ACC112 (cell line): ENCODE data around the gene FAM117B.

ENCODE experiments used
- H2AFZ ChIP-seq: fragments of 200-600 bp; sonication (generic); one replicate; pipeline ENCODE4 v1.6.0; 2017; ENCODE audit warnings: antibody characterized with exemption, low read length; ENCODE audit not compliant: unreplicated experiment
- H3K27ac ChIP-seq: fragments of 200-600 bp; sonication (generic); 2 replicates; pipeline ENCODE4 v1.5.1; 2014; ENCODE audit warnings: low read depth, mild to moderate bottlenecking, antibody characterized with exemption, low read length, moderate library complexity
- H3K27me3 ChIP-seq: fragments of 200-600 bp; sonication (generic); 2 replicates; pipeline ENCODE4 v1.6.1; 2014; ENCODE audit warnings: mild to moderate bottlenecking, antibody characterized with exemption, low read length, moderate library complexity, mixed read lengths; ENCODE audit not compliant: insufficient read depth
- H3K36me3 ChIP-seq: fragments of 200-600 bp; sonication (generic); 2 replicates; pipeline ENCODE4 v1.6.1; 2016; ENCODE audit warnings: mild to moderate bottlenecking, antibody characterized with exemption, low read length, moderate library complexity, mixed read lengths; ENCODE audit not compliant: insufficient read depth
- H3K4me1 ChIP-seq: fragments of 200-600 bp; sonication (generic); one replicate; pipeline ENCODE4 v1.6.1; 2016; ENCODE audit warnings: low read length, mixed read lengths; ENCODE audit not compliant: insufficient read depth, unreplicated experiment, control insufficient read depth
- H3K4me3 ChIP-seq: fragments of 200-600 bp; sonication (generic); 2 replicates; pipeline ENCODE4 v1.5.1; 2014; ENCODE audit warnings: mild to moderate bottlenecking, low read depth, low read length
- H3K79me2 ChIP-seq: fragments of 200-600 bp; sonication (generic); one replicate; pipeline ENCODE4 v1.6.0; 2016; ENCODE audit warnings: low read length; ENCODE audit not compliant: control insufficient read depth, unreplicated experiment, insufficient read depth

Gene FAM117B

DNA sequence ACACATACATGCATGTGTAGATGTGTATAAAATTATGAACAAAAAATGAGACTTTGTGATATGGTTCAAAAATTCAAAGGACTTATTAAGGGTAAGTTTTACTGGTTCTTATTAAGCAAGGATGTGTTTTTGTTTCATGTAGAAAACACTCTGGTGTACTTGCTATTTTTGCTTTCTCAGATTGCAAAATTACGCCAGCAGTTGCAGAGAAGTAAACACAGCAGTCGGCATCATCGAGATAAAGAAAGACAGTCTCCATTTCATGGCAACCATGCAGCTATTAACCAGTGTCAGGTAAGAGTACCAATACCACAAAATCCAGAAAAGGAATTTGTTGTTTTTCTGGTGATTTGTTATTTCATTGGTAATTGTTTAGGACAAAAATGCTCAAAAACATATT lies 91.3 kb downstream of the FAM117B start:
- Histone ChIP-seq H3K27me3 (no peaks in the 10 kb centered on the region), H2AFZ (no peak overlapping the region), H3K36me3 (no peaks in the 10 kb centered on the region)

DNA sequence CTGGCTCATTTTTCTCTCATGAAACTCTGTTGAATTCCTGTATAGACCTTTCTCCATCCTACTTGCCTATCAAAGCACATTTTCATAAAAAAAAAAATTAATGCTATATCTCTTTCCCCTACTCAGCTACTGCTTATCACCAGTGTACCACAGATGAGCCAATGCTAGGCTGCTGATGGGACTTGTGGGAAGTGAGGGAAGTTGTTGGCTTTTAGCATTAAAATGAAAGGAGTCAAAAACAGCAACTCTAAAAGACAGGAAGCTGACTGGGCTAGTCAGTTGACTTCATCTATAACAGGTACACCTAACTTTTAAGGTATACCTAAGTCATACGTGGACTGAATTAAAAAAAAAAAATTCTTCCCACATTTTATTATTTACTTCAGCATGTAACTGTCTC lies 102.1 kb downstream of the FAM117B start:
- Histone ChIP-seq H3K36me3 (no peaks in the 10 kb centered on the region; the same call in 1 of the 2 replicates), H2AFZ (no peak overlapping the region), H3K4me3 (no peak overlapping the region), H3K4me1 (no peaks in the 10 kb centered on the region), H3K79me2 (no peaks in the 10 kb centered on the region), H3K27me3 (no peaks in the 10 kb centered on the region), H3K27ac (no peak overlapping the region)

More for the DNA sequence above, 91.3 kb downstream of the FAM117B start:
- H3K27ac ChIP-seq: no peak overlapping the region
- no peaks in the 10 kb centered on the region for H3K4me1 ChIP-seq
- no peaks in the 10 kb centered on the region for H3K79me2 ChIP-seq
- H3K4me3 ChIP-seq: no peak overlapping the region

DNA sequence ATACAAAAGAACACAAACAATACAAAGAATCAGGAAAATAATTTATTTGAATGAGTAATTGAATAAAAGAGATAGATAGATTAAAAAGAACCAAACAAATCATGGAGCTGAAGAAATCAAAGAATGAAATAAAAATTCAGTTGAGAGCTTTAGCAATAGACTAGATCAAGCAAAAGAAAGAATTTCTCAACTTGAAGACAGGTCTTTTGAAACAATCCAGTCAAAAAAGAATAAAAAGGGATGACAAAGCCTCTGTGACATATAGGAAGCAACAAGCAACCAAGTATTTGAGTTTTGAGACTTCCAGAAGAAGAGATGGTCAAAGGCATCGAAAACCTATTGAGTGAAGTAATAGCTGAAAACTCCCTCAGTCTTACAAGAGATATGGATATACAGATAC lies 108.8 kb downstream of the FAM117B start:
- H3K36me3 ChIP-seq: no peaks in the 10 kb centered on the region; the same call in 1 of the 2 replicates
- H3K27ac ChIP-seq: no peak overlapping the region
- no peaks in the 10 kb centered on the region for H3K4me1 ChIP-seq
- no peak overlapping the region for H3K4me3 ChIP-seq
- H3K79me2 ChIP-seq: no peaks in the 10 kb centered on the region
- no peak overlapping the region for H2AFZ ChIP-seq
- H3K27me3 ChIP-seq: no peaks in the 10 kb centered on the region

DNA sequence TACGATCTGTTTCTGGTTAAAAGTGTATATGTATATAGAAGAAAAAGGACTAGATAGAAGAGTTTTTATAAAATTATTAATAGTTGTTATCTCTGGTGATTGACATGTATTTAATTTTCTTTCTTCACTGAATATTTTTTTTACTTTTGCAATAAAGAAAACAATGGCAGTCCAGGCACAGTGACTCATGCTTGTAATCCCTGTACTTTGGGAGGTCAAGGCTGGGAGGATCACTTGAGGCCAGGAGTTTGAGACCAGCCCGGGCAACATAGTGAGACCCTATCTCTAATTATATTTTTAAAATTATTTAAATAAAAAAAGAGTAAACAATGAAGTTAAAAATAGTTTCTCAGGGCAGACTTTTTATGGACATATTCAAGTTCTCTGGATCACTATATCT lies 114.7 kb downstream of the FAM117B start:
- no peaks in the 10 kb centered on the region for H3K27me3 ChIP-seq
- H3K4me1 ChIP-seq: no peaks in the 10 kb centered on the region
- no peaks in the 10 kb centered on the region for H3K36me3 ChIP-seq
- H3K4me3 ChIP-seq: no peak overlapping the region
- H3K27ac ChIP-seq: no peak overlapping the region
- H2AFZ ChIP-seq: no peak overlapping the region
- H3K79me2 ChIP-seq: no peaks in the 10 kb centered on the region

DNA sequence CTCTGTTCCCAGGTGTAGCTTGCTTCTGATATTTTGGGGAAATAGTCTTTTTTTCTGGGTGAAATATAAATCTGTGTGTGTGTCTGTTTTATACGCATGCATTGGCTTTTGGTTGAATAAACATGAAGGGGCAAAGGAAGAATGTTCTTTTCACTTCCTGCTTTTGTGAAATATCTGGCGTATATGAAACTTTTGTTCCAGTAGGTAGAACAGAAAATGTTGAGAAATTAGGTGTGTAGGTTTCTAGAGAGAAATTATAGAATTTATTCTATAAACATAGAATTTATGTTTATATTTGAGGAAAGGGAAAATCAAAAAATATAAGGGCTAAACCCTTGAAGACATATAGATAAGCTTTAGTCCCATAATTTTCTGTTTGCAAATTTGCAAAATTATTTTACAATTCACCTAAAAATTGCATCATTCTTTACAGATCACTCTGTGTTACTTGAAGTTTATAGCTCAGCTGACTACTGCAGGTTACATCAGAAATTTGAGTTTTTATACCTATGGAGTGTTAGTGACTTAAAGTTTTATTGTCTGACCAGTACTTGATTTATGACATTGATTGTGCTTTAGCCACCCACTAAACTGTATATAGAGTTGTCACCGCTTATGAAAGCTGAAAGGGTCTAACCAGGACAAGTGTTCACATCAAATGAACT lies 116.1 kb downstream of the FAM117B start:
- no peak overlapping the region for H3K27ac ChIP-seq
- no peaks in the 10 kb centered on the region for H3K79me2 ChIP-seq
- H2AFZ ChIP-seq: no peak overlapping the region
- H3K36me3 ChIP-seq: no peaks in the 10 kb centered on the region
- no peak overlapping the region for H3K4me3 ChIP-seq
- H3K4me1 ChIP-seq: no peaks in the 10 kb centered on the region
- no peaks in the 10 kb centered on the region for H3K27me3 ChIP-seq

DNA sequence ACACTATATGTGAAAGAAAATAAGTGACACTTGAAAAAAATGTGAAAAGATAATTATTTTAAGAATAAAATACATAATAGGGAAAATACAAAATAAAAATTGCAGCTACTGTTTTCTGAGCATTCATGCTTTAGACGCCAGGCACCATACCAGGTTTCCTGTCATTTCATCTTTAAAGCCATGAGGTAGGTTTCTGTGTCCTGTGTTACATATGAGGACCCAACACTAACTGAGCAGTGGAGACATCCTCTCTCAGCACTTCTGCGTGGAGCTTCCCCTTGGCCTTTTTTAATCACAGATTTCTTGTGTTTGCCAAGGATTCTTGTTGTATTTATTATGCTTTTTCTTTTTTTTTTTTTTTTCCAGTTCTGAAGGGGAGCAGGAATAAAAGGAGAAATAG lies 117.3 kb downstream of the FAM117B start:
- no peaks in the 10 kb centered on the region for H3K4me1 ChIP-seq
- no peaks in the 10 kb centered on the region for H3K36me3 ChIP-seq
- H3K4me3 ChIP-seq: no peak overlapping the region
- no peak overlapping the region for H3K27ac ChIP-seq
- H3K27me3 ChIP-seq: no peaks in the 10 kb centered on the region
- H2AFZ ChIP-seq: no peak overlapping the region
- H3K79me2 ChIP-seq: no peaks in the 10 kb centered on the region

DNA sequence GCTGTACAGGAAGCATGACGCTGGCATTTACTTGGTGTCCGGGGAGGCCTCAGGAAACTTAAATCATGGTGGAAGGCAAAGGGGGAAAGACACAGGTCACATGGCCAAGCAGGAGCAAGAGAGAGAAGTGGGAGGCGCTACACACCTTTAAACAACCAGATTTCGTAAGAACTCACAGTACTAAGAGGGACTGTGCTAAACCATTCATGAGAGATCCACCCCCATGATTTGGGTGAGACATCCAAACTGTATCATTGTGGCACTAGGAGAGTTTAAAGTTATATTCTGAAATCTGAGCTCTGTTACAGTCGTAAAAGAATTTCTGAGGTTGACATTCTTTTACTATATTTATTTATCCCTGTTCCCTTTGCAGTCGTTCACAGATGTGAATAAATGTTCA lies 120.2 kb downstream of the FAM117B start:
- no peak overlapping the region for H2AFZ ChIP-seq
- H3K36me3 ChIP-seq: no peaks in the 10 kb centered on the region
- no peaks in the 10 kb centered on the region for H3K4me1 ChIP-seq
- no peaks in the 10 kb centered on the region for H3K79me2 ChIP-seq
- no peak overlapping the region for H3K27ac ChIP-seq
- H3K4me3 ChIP-seq: no peak overlapping the region
- H3K27me3 ChIP-seq: no peaks in the 10 kb centered on the region

DNA sequence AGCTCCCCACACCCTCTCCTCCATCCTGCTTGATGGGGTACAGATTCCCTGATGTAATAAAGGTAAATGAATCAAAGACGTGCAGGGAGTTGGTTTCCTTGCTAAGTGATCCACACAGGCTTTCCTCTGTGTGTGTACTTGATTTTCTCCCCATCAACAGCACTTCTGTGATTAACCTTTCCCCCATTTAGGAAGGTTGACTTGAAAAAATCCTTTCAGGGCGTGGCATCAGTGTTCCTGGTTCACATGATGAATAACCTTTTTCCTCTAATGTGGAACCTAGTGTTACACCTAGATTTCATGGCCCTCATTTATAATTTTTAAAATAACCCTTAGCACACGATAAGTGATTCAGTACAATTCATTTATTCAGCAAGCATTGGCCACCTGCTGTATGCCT lies 121.8 kb downstream of the FAM117B start:
- no peaks in the 10 kb centered on the region for H3K36me3 ChIP-seq
- H3K27me3 ChIP-seq: no peaks in the 10 kb centered on the region
- H2AFZ ChIP-seq: no peak overlapping the region
- no peak overlapping the region for H3K4me3 ChIP-seq
- no peaks in the 10 kb centered on the region for H3K79me2 ChIP-seq
- H3K27ac ChIP-seq: no peak overlapping the region
- H3K4me1 ChIP-seq: no peaks in the 10 kb centered on the region

DNA sequence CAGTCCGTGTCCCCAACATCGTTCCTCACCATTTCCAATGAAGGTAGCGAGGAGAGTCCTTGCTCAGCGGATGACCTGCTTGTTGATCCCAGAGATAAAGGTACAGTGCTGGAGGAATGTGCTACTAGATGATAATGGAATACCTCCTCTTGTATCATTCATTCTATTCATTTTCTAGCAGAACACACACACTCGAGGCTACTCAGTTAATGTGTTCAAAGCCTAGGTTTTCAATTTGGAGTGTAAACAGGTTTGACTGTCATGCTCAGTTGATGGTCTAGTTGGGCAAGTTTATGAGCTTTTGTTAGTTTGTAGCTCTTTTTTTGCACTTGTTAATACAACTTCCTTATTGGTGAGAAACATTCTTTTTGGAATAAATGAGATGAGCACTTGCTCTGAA lies 122.6 kb downstream of the FAM117B start:
- no peaks in the 10 kb centered on the region for H3K27me3 ChIP-seq
- no peak overlapping the region for H3K27ac ChIP-seq
- H3K4me3 ChIP-seq: no peak overlapping the region
- no peak overlapping the region for H2AFZ ChIP-seq
- H3K4me1 ChIP-seq: no peaks in the 10 kb centered on the region
- H3K36me3 ChIP-seq: no peaks in the 10 kb centered on the region
- H3K79me2 ChIP-seq: no peaks in the 10 kb centered on the region

DNA sequence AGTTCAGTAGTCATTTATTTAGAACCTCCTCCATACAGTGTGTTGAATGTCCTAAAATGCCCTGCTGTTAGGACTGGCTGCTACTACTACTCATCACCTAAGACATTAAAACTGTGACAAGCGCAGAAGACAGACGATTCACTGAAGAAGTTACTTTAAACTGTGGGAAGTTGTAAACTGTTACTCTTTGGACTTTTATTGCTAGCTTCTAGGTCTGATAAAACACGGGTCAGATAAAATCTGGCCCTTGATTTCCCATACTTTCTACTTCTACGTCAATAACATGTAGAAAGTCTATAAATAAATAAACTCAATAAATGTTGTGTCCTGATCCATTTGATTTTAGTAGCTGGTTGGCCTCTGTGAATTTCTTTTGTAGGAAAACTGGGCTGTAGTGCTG lies 123.4 kb downstream of the FAM117B start:
- H3K27me3 ChIP-seq: no peaks in the 10 kb centered on the region
- no peaks in the 10 kb centered on the region for H3K79me2 ChIP-seq
- H3K4me3 ChIP-seq: no peak overlapping the region
- no peaks in the 10 kb centered on the region for H3K36me3 ChIP-seq
- H3K4me1 ChIP-seq: no peaks in the 10 kb centered on the region
- no peak overlapping the region for H2AFZ ChIP-seq
- no peak overlapping the region for H3K27ac ChIP-seq

DNA sequence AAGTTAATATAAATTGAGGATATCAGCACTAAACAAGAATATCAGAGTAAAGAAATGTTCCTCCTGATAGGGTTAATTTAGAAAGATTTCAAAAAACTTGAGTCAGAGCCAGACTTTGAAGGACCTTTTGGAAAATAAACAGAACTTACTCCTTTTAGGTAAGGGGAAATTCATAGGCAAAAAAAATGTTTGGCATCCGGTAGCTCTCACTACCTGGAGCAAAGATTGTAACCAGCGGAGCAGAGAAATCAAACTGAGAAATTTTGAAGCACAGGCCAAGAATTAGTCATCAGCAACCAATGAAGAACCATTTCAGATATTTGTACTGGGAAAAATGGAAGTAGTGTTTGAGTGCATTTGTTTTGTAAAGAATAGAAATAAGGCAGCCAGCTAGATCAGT lies 123.8 kb downstream of the FAM117B start:
- Histone ChIP-seq H3K4me3 (no peak overlapping the region), H3K4me1 (no peaks in the 10 kb centered on the region), H3K79me2 (no peaks in the 10 kb centered on the region), H3K27me3 (no peaks in the 10 kb centered on the region), H2AFZ (no peak overlapping the region), H3K36me3 (no peaks in the 10 kb centered on the region), H3K27ac (no peak overlapping the region)
